Measurements from ENCODE around the gene CD164L2.

The CD164L2 gene

GRCh38 chr1:27360159-27361043 is 22.7 kb downstream of the CD164L2 start (continued):
- TF ChIP-seq OSR1 (CRISPR knock-in tag; IDR thresholded peaks at IDR 0.05) (no peak), ZC3H10 (CRISPR knock-in tag; IDR thresholded peaks at IDR 0.05) (no peak), GLIS3 (CRISPR knock-in tag; IDR thresholded peaks at IDR 0.05) (no peak)

- ATAC-seq = no peak
These were observed 23.3 kb downstream of the CD164L2 start for GRCh38 chr1:27359822-27360158.

GRCh38 chr1:27358928-27359313 is 24.2 kb downstream of the CD164L2 start:
- no peak for ATAC-seq
- TF ChIP-seq ESRRG (CRISPR knock-in tag; IDR thresholded peaks at IDR 0.05) = no peak
- TF ChIP-seq SNAI2 (CRISPR knock-in tag; IDR thresholded peaks at IDR 0.05) = no peak
- no peak for TF ChIP-seq ZNF565 (CRISPR knock-in tag; conservative IDR thresholded peaks at IDR 0.05; ENCODE audit: low read depth)
- TF ChIP-seq ZFP30 (CRISPR knock-in tag; IDR thresholded peaks at IDR 0.05) = no peak
- TF ChIP-seq CSDC2 (CRISPR knock-in tag; IDR thresholded peaks at IDR 0.05) = no peak
- TF ChIP-seq ZNF70 (CRISPR knock-in tag; IDR thresholded peaks at IDR 0.05) = no peak
- TF ChIP-seq ZNF8 (CRISPR knock-in tag; IDR thresholded peaks at IDR 0.05) = no peak
- TF ChIP-seq CREB5 (CRISPR knock-in tag; IDR thresholded peaks at IDR 0.05; ENCODE audit: low read depth) = no peak
- TF ChIP-seq PPARA (CRISPR knock-in tag; IDR thresholded peaks at IDR 0.05; ENCODE audit: borderline replicate concordance) = no peak
- TF ChIP-seq RARB (CRISPR knock-in tag; IDR thresholded peaks at IDR 0.05) = no peak
- TF ChIP-seq POU6F1 (CRISPR knock-in tag; IDR thresholded peaks at IDR 0.05; ENCODE audit: borderline replicate concordance, low read depth) = no peak
- no peak for TF ChIP-seq ZC3H10 (CRISPR knock-in tag; IDR thresholded peaks at IDR 0.05)
- no peak for TF ChIP-seq GLIS3 (CRISPR knock-in tag; IDR thresholded peaks at IDR 0.05)

More at GRCh38 chr1:27359822-27360158, 23.3 kb downstream of the CD164L2 start:
- TF ChIP-seq ZFP3 (CRISPR knock-in tag; IDR thresholded peaks at IDR 0.05) (no peak), PATZ1 (CRISPR knock-in tag; IDR thresholded peaks at IDR 0.05; ENCODE audit: borderline replicate concordance) (no peak), TSHZ2 (CRISPR knock-in tag; IDR thresholded peaks at IDR 0.05) (no peak), ESRRG (CRISPR knock-in tag; IDR thresholded peaks at IDR 0.05) (no peak), POU6F1 (CRISPR knock-in tag; IDR thresholded peaks at IDR 0.05; ENCODE audit: borderline replicate concordance, low read depth) (no peak), CREB5 (CRISPR knock-in tag; IDR thresholded peaks at IDR 0.05; ENCODE audit: low read depth) (no peak)
